Cardiac muscle cell (in vitro differentiated cells and primary cell): Measurements from ENCODE around the gene ADRA2A. TPM values are rescaled to one million over a fixed set of nuclear protein-coding genes. Genes with fewer than 3 reads are reported as not detected.

ENCODE experiments used
- DNase-seq, 2 donors: peaks; one replicate each; pipeline versions ENCODE4 v3.0.0 to v3.0.0-alpha.2; 2010 to 2017; ENCODE audit warnings: low read depth in 1 of 2, low spot score in 1 of 2
- H3K27ac ChIP-seq: fragments of 200-600 bp; sonication (generic); 2 replicates; pipeline ENCODE4 v1.5.1; 2016
- H3K27me3 ChIP-seq: fragments of 200-600 bp; sonication (generic); 2 replicates; pipeline ENCODE4 v1.6.0; 2016; ENCODE audit warnings: control low read depth
- H3K36me3 ChIP-seq: fragments of 200-600 bp; sonication (generic); 2 replicates; pipeline ENCODE4 v1.5.1; 2016; ENCODE audit warnings: control low read depth
- H3K4me1 ChIP-seq: fragments of 200-600 bp; sonication (generic); 2 replicates; pipeline ENCODE4 v1.8.1; 2017; ENCODE audit warnings: low read depth, mild to moderate bottlenecking, mixed run types
- H3K4me3 ChIP-seq: fragments of 200-600 bp; sonication (generic); 2 replicates; pipeline ENCODE4 v1.5.1; 2016; ENCODE audit warnings: mild to moderate bottlenecking
- H3K9me3 ChIP-seq: fragments of 200-600 bp; sonication (generic); 2 replicates; pipeline ENCODE4 v1.5.1; 2017; ENCODE audit warnings: low read depth, mild to moderate bottlenecking, control low read depth
- polyA plus RNA-seq: library from polyadenylated mRNA; unstranded; fragments of >200 nt; fragmentation: Nextera tagmentation; extraction: Ambion mirVana; gene quantifications from 2 replicates; pipeline ENCODE4 v1.2.1, GENCODE V29; 2016
- total RNA-seq: library from RNA; depleted of rRNA; stranded (reverse); fragments of >200 nt; gene quantifications from 2 replicates; pipeline ENCODE4 v1.2.3, GENCODE V29; 2016
- TF ChIP-seq, protein P1 (sequence below): IDR thresholded peaks from 2 replicates; pipeline ENCODE4 v1.5.1; 2012; ENCODE audit warnings: low read depth, mild to moderate bottlenecking, low read length

ADRA2A gene
- total and polyA plus RNA-seq, 2 experiments from 2014 or later = 0.24 TPM; not detected in 1

GRCh38 chr10:111079781-111080180 lies 3.0 kb downstream of the ADRA2A start:
- Histone ChIP-seq H3K9me3 (no peaks in the 10 kb centered on the region), H3K27ac (no peak overlapping the region), H3K36me3 (no peaks in the 10 kb centered on the region), H3K27me3 (peaks cover 57% of the 10 kb centered on the region), H3K4me3 (no peak overlapping the region), H3K4me1 (no peaks in the 10 kb centered on the region)
- TF ChIP-seq, protein P1, sequence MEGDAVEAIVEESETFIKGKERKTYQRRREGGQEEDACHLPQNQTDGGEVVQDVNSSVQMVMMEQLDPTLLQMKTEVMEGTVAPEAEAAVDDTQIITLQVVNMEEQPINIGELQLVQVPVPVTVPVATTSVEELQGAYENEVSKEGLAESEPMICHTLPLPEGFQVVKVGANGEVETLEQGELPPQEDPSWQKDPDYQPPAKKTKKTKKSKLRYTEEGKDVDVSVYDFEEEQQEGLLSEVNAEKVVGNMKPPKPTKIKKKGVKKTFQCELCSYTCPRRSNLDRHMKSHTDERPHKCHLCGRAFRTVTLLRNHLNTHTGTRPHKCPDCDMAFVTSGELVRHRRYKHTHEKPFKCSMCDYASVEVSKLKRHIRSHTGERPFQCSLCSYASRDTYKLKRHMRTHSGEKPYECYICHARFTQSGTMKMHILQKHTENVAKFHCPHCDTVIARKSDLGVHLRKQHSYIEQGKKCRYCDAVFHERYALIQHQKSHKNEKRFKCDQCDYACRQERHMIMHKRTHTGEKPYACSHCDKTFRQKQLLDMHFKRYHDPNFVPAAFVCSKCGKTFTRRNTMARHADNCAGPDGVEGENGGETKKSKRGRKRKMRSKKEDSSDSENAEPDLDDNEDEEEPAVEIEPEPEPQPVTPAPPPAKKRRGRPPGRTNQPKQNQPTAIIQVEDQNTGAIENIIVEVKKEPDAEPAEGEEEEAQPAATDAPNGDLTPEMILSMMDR = no peak
- peak in 1 of 2 donors; percentile 19 for DNase-seq

DNA sequence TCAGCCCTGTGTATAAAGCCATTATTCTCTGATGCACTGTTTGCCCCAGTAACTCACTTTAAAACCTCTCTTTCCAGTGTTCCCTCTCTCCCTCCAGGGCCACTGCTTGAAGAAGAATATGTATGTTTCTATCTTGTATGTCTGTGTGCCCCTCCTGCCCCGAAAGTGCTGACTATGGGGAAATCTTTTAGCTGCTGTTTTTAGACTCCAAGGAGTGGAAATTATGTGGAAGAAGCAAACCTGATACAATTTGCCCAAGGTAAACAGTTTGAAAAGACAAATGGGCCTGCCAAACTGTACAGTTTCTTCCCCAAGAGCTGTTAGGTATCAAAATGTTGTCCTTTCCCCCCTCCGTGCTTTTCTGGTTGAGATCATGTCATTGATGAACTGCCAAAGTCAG lies 3.4 kb downstream of the ADRA2A start:
- Histone ChIP-seq H3K36me3 (no peaks in the 10 kb centered on the region), H3K9me3 (no peaks in the 10 kb centered on the region), H3K4me1 (no peaks in the 10 kb centered on the region), H3K4me3 (no peak overlapping the region), H3K27ac (no peak overlapping the region), H3K27me3 (peaks cover 53% of the 10 kb centered on the region)
- TF ChIP-seq, protein P1 = no peak
- no peak for DNase-seq

DNA sequence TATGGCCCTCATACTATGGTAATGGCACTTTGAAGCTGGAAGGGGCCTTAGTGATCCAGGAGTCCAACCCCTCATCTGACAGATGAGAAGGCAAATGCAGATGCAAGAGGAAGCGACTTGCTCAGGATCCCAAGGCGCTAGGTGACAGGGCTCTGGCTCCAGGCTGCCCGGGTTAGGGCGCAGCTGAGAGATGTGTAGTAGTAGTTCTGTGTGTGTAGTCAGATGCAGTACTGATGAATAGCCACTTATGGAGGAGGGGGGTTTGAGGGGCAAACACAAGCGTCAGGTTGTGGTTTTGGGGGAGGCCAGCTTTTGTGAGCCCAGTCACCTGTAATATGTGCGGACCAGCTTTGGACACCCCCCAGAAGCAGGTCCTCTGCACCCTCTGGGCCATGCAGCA lies 4.8 kb downstream of the ADRA2A start:
- DNase-seq = no peak
- no peaks in the 10 kb centered on the region for H3K36me3 ChIP-seq
- H3K27me3 ChIP-seq = peaks cover 40% of the 10 kb centered on the region
- no peak overlapping the region for H3K4me3 ChIP-seq
- H3K4me1 ChIP-seq = no peaks in the 10 kb centered on the region
- H3K27ac ChIP-seq = no peak overlapping the region
- H3K9me3 ChIP-seq = no peaks in the 10 kb centered on the region
- TF ChIP-seq, protein P1 = no peak

DNA sequence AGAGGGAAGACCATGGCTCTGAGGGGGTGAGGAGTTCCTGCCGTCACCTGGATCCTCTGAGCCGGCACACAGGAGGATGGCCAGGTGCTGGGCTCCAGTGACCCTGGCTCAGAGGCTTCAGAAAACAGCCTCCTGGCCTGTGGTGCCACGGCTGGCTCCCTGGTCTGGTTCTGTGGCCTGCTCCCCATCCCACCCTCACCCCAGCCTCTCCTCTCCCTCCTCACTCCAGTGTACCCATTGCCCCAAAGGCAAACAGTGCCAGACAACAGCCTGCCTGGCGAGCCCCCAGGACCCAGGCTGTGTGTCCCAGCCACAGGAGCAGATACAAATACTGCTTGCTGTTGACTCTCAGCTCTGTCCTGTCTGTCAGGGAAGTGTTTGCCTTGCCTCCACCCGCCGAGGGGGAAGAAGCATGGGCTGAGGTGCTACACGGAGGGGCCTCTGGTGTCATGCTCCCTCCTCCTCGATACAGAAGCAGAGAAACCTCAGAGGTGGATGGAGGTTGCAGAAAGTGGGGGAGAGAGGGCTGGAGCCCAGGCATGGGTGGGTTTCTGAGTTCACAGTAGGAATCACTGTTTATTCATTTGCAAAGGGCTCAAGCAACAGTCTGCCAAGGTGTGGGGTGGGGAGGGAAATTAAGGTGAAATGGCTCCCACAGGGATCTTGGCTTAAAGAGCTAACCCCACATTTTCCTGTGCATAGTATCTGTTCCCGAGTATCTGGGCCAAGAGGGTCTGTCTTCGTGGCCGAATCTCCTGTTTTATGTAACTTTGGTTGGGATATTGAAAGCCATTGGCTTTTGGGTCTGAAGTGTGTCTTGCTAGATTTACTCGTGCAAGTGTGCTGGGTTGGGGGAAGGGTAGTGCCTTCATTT lies 5.5 kb downstream of the ADRA2A start:
- Histone ChIP-seq H3K36me3 (no peaks in the 10 kb centered on the region), H3K27ac (no peak overlapping the region), H3K4me3 (no peak overlapping the region), H3K4me1 (no peaks in the 10 kb centered on the region), H3K9me3 (no peaks in the 10 kb centered on the region), H3K27me3 (peaks cover 33% of the 10 kb centered on the region)
- TF ChIP-seq, protein P1 = no peak
- DNase-seq = no peak

GRCh38 chr10:111083222-111084095 lies 6.6 kb downstream of the ADRA2A start:
- Histone ChIP-seq H3K4me1 (no peaks in the 10 kb centered on the region), H3K27ac (no peak overlapping the region), H3K9me3 (no peaks in the 10 kb centered on the region), H3K4me3 (no peak overlapping the region), H3K27me3 (peaks cover 22% of the 10 kb centered on the region), H3K36me3 (no peaks in the 10 kb centered on the region)
- TF ChIP-seq, protein P1 = no peak
- no peak for DNase-seq
